ENCODE results near the gene UBAP2L.
"Not testable (repeated sequence)": the region's sequence is repeated elsewhere in the genome, so short reads cannot be mapped to it uniquely, and the experiment has no call there.

Gene UBAP2L

GRCh38 chr1:154241703-154242351 is 21.1 kb downstream of the UBAP2L start:
- peak in 1 of 2 donors; percentile 6 for DNase-seq

GRCh38 chr1:154253671-154254070 is 32.9 kb downstream of the UBAP2L start:
- DNase-seq: no peak

- DNase-seq: no peak
Observed at GRCh38 chr1:154256686-154257085, 35.9 kb downstream of the UBAP2L start.

GRCh38 chr1:154258784-154259183 is 38.0 kb downstream of the UBAP2L start:
- DNase-seq: no peak

- no peak for DNase-seq
Observed at GRCh38 chr1:154260127-154260526, 39.4 kb downstream of the UBAP2L start.

GRCh38 chr1:154263465-154264332 is 42.9 kb downstream of the UBAP2L start:
- DNase-seq: no peak

- no peak for DNase-seq
Observed at GRCh38 chr1:154264454-154264853, 43.7 kb downstream of the UBAP2L start.

GRCh38 chr1:154265586-154265985 is 44.8 kb downstream of the UBAP2L start:
- no peak for DNase-seq

GRCh38 chr1:154270833-154271232 is 50.1 kb downstream of the UBAP2L start:
- peak in 1 of 2 donors; percentile 9 for DNase-seq

GRCh38 chr1:154272217-154272998 is 51.7 kb downstream of the UBAP2L start, which contains the start of gene HAX1:
Gene HAX1 (plus strand): TSS chr1:154272629. CDS start chr1:154272724, 95 bp downstream.
- peak; percentile 97 to 100 for DNase-seq

GRCh38 chr1:154272999-154273563 is 52.3 kb downstream of the UBAP2L start:
- no peak for DNase-seq

- DNase-seq: no peak
Observed at GRCh38 chr1:154276797-154277196, 56.0 kb downstream of the UBAP2L start.

GRCh38 chr1:154287591-154287990 is 66.8 kb downstream of the UBAP2L start:
- not testable (repeated sequence) for DNase-seq

- DNase-seq: no peak
Observed at GRCh38 chr1:154288661-154289060, 67.9 kb downstream of the UBAP2L start.

GRCh38 chr1:154290921-154291320 is 70.2 kb downstream of the UBAP2L start:
- DNase-seq: no peak

- DNase-seq: no peak
Observed at GRCh38 chr1:154295408-154296235, 74.9 kb downstream of the UBAP2L start.

GRCh38 chr1:154301582-154301981 is 80.8 kb downstream of the UBAP2L start:
- no peak for DNase-seq

- no peak for DNase-seq
Observed at GRCh38 chr1:154304664-154305337, 84.0 kb downstream of the UBAP2L start.

- DNase-seq: no peak
Observed at GRCh38 chr1:154306151-154306550, 85.4 kb downstream of the UBAP2L start.

GRCh38 chr1:154307670-154308270 is 87.0 kb downstream of the UBAP2L start:
- DNase-seq: not testable (repeated sequence)

GRCh38 chr1:154309136-154309535 is 88.4 kb downstream of the UBAP2L start:
- DNase-seq: not testable (repeated sequence)

All from inflammatory macrophage treated with lipopolysaccharide for 1 hour (primary cell).